ENCODE measurements around the gene TEKT5.

- TF ChIP-seq, protein P1, sequence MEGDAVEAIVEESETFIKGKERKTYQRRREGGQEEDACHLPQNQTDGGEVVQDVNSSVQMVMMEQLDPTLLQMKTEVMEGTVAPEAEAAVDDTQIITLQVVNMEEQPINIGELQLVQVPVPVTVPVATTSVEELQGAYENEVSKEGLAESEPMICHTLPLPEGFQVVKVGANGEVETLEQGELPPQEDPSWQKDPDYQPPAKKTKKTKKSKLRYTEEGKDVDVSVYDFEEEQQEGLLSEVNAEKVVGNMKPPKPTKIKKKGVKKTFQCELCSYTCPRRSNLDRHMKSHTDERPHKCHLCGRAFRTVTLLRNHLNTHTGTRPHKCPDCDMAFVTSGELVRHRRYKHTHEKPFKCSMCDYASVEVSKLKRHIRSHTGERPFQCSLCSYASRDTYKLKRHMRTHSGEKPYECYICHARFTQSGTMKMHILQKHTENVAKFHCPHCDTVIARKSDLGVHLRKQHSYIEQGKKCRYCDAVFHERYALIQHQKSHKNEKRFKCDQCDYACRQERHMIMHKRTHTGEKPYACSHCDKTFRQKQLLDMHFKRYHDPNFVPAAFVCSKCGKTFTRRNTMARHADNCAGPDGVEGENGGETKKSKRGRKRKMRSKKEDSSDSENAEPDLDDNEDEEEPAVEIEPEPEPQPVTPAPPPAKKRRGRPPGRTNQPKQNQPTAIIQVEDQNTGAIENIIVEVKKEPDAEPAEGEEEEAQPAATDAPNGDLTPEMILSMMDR (IDR thresholded peaks at IDR 0.05), result no peak
- TF ChIP-seq POLR2A (IDR thresholded peaks at IDR 0.05), result no peak
- TF ChIP-seq POLR2AphosphoS5 (IDR thresholded peaks at IDR 0.05), result no peak
These were observed 29.6 kb downstream of the TEKT5 start for GRCh38 chr16:10665166-10665565.

Measured in stomach (tissue), 4 donors.